Upper lobe of left lung (tissue), 4 donors: Measurements from ENCODE around the gene FBXO34.

Source experiments
- POLR2A ChIP-seq, 4 donors: fragments of 450-650 bp; IDR thresholded peaks; one replicate each; pipeline ENCODE4 v1.5.1; 2016 to 2017; ENCODE audit warnings: antibody characterized with exemption in 4 of 4, mild to moderate bottlenecking in 2 of 4
- TF ChIP-seq, protein P1 (sequence below), 6 experiments: fragments of 450-650 bp in 4 of 6; fragments of 200-600 bp in 2 of 6; sonication (generic) in 2 of 6; IDR thresholded peaks; one replicate each; pipeline ENCODE4 v1.5.1; 2016 to 2019; ENCODE audit warnings: antibody characterized with exemption in 6 of 6

- no peak for TF ChIP-seq POLR2A (IDR thresholded peaks at IDR 0.05)
- TF ChIP-seq, protein P1, sequence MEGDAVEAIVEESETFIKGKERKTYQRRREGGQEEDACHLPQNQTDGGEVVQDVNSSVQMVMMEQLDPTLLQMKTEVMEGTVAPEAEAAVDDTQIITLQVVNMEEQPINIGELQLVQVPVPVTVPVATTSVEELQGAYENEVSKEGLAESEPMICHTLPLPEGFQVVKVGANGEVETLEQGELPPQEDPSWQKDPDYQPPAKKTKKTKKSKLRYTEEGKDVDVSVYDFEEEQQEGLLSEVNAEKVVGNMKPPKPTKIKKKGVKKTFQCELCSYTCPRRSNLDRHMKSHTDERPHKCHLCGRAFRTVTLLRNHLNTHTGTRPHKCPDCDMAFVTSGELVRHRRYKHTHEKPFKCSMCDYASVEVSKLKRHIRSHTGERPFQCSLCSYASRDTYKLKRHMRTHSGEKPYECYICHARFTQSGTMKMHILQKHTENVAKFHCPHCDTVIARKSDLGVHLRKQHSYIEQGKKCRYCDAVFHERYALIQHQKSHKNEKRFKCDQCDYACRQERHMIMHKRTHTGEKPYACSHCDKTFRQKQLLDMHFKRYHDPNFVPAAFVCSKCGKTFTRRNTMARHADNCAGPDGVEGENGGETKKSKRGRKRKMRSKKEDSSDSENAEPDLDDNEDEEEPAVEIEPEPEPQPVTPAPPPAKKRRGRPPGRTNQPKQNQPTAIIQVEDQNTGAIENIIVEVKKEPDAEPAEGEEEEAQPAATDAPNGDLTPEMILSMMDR (IDR thresholded peaks at IDR 0.05) = peak in 2 of 6 experiments; percentile 31 to 46
These were observed 26.6 kb downstream of the FBXO34 start for GRCh38 chr14:55297611-55298499.
